SK-MEL-5 (cell line): ENCODE measurements around the gene CHST11. TPM values are rescaled to one million over a fixed set of nuclear protein-coding genes. Genes with fewer than 3 reads are reported as not detected.

ENCODE experiments used
- DNase-seq: peaks from one replicate; pipeline ENCODE4 v3.0.0-alpha.2; 2016; ENCODE audit warnings: low read depth, low spot score
- in situ Hi-C: cut with HindIII; loops from 2 replicates; pipeline ENCODE4 v1.10.0; 2016; ENCODE audit warnings: low sequenced_read_pairs, high pct_unique_total_duplicates, low pct_unique_long_range_greater_than_20kb
- total RNA-seq: library from RNA; depleted of rRNA; stranded (reverse); fragments of >200 nt; shearing (Covaris generic); gene quantifications from 2 replicates; pipeline ENCODE4 v1.2.3, GENCODE V29; 2014

Gene CHST11
- total RNA-seq, 1 experiment from 2014 or later, result 27.4 TPM

DNA sequence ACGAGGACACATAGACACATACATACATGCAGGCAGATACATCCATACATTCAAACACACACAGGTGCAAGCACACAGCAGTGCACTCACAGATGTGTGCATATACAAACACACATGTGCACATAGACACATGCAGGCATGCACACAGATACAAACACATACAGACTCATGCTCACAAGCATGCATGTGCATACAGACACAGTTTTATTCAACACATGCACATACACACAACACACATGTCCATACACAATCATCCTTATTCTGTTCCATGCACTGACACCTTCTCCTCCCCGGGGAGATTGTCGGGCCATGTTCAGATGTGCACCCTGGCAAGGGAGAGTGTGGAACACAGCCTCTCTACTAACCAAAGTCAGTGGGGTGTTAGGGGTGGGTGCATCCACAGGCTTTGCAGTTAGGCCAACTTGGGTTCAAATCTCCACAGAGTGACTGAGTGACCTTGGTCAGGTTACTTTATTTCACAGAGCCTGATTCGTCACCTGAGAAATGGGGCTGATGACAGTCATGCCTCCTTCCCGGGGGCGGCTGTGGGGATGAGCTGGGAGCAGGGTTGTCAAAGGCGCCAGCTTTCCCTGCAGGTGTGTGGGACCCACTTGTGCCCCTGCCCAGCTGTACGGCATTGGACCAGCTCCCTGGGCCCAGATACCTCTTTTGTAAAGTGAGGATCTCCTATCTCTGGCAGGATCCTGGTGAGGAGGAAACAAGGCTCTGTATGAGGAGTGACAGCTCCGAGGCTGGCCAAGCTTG, 251.2 kb downstream of the CHST11 start:
- DNase-seq, result no peak
- in situ Hi-C loops, result no loop called here

DNA sequence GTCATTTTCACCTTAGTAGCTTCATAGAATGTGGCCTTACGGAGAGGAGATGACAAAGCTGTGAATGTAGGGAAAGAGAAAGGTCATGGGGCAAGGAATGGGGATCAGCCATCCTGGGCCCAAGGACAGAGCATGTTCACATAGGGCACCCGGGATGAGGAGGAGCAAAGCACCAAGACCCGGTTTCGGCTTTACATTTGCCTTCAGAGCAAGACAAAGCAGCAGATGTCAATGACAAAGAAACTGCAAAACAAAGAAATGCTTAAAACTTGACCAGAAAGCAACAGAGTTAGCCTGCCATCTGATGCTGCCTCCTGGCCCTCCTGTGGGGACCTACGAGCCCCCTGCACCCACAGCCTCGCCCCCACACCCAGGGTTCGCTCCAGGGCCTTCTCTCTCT, 252.1 kb downstream of the CHST11 start:
- no peak for DNase-seq
- in situ Hi-C loops, result no loop called here

DNA sequence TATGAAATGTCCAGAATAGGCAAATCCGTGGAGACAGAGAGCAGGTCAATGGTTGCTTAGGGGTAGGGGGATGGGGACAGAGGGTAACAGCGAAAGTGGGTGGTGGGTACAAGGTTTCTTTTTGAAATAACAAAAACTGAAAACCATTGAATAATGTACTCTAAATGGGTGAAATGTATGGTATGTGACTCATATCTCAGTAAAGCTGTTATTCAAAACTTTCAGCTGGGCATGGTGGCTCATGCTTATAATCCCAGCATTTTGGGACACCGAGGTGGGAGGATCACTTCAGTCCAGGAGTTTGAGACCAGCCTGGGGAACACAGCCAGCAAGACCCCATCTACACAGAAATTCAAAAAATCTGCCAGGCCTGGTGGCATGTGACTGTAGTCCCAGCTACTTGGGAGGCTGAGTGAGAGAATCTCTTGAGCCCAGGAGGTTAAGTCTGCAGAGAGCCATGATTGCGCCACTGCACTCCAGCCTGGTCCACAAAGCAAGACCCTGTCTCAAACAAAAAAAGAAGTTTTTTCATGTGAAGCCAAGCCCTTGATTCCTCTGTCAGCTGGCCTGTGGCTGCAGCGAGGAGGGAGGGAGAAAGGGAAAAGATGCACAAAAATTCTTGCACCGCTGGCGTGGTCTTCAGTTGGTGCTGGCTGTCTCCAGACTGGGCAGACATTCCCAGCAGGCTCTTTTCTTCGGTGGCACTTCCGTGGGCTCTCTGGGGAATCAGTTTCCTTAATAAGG, 253.1 kb downstream of the CHST11 start:
- in situ Hi-C loops, result no loop called here
- no peak for DNase-seq

DNA sequence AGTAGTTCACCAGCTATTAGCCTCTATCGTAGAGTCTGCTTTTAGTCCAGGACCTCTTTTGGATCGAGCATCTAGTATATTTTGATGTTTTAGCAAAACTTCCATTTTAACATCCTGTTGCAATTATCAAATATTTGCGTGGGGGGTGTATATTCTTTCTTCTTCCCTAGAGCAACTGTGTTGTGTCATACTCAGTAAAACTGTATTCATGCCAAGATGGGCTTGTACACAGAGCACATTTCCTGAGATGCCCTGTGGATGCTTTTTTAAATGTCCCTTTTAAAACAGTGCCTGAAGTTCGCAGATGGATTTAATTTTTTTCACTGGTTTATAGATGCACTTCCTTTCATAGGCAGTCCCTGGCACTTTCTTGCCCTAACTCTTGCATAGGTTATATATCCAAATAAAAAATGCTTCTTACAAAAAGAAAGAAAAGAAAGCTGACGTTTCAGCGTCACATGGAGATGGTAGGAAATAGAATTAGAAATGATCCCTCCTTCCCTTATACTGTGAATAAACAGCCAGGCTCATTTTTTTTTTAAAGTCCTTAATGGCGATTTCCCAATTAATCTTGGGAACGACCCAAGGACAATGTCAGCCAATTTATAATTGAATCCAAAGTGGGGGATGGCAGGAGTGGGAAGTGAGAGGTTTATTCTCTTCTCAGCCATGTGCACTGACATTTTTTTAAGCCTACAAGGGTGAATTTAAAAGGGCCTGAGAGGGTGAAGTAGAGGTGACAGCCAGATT, 254.4 kb downstream of the CHST11 start:
- in situ Hi-C loops, result no loop called here
- DNase-seq, result no peak

DNA sequence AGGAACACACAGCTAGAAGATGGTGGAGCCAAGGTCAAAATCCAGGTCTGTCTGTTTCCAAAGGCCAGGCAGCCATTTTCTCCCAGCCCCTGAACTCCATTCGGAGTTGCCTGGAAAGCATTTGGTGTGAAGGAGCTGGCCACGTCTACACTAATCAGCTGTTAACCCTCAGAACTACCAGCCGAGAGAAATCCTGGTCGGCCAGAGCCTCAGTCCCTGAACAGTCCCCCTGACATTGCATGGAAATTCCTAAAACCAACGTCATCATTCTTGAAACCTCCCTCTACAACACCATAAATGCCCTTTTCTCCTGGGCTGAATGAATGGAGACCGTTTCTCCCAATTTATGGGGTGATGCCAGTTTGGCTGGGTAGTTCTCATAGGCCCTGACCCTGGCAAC, 255.7 kb downstream of the CHST11 start:
- in situ Hi-C loops, result no loop called here
- no peak for DNase-seq

DNA sequence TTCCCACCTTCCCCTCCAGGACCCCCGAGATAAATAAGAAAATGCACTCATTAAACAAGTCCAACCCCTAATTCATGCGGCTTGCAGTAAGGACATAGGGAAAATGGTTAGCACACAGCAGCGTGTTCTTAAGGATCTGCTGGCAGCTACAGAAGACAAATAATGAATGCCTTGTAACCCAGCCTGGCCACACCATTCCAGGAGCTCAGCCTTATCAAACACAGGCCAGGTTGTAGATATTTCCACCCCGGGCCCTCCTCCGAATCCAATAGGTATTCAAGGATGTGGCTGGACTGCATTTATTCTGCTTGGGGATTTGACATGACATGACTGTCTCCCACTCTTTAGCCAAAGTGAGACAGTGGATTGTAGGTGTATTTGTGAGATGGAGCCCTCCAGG, 256.2 kb downstream of the CHST11 start:
- in situ Hi-C loops, result no loop called here
- DNase-seq, result no peak

DNA sequence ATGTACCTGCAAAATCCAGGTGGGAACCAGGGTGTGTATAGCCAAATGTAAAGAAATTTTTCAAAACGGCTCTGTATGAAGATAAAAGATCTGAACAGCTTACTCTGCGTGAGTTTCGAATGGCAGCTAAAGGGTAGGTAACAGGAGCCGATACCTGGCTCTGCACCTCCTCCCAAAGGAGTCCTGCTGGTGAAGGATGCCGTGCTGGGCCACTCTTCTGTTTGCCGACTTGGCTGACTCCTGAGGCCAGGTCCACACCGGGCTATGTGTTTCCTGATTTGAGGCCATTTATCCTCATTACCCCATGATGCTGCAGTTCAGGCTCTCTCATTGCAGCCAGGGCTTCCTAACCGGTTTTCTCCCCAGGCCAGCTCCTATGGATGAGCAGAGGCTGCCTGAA, 256.7 kb downstream of the CHST11 start:
- no peak for DNase-seq
- in situ Hi-C loops, result no loop called here

DNA sequence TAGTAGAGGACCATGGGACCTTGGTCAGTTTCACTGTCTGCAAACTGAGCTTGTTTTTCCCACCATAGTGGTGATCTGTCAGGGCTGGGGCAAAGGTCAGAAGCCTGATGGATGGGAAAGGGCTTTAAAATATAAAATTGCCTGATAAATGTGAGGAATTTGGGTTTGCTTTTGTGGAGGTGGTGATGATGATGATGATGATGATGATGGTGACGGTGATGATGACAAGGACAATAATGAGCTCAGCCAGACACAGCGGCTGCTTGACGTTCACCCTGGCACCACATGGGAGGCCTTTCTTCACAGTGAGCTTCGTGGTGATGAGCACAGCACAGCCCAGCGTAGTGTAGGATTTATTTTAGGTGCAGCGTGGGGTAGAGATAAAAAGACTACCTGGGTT, 257.6 kb downstream of the CHST11 start:
- in situ Hi-C loops, result no loop called here
- DNase-seq, result no peak

DNA sequence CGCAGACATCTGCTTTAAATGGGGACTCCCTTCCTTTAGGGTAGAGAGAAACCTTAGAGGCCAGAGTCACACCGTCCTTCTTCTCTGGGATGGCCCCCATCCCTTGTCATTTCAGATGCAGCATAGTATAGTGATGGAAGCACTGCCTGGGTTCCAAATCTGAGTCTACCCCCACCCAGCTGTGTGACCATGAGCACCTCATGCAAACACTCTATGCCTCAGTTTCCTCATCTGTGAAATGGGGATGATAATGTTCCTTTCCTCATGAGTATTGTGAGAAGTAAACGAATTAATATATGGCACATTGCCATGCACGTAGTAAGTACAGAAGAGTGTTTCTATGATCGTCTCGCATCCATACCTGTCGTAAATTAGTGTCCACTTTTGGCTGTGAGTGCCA, 259.4 kb downstream of the CHST11 start:
- in situ Hi-C loops, result no loop called here
- no peak for DNase-seq

DNA sequence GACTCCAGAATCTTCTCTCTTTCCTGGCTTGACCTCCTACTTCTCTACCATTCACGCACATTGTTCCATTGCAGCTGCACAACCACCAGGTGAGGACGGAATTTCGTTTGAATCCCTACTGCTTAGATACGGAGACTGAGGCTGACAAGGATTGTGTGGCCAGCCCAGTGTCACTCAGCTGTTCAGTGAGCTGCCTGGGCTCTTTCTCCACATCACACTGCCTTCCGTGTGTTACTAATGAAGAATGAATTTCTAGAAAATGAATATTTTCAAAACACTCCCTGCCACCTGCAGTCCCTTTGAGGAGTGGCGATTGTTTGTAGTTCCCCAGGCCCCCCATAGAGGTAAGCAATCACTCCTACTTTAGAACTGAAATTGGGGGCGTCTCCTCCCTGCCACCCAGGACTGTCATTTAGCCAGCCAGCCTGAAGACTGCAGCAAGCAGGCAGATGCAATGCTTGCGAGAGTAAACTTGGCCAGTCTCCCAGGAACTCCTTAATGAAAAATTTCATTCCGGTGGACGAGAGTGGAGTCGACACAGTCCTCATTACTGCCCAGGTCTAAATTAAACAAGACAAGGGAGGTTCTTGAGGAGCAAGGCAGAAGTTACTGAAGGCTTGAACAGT, 261.7 kb downstream of the CHST11 start:
- in situ Hi-C loops, result no loop called here
- no peak for DNase-seq

DNA sequence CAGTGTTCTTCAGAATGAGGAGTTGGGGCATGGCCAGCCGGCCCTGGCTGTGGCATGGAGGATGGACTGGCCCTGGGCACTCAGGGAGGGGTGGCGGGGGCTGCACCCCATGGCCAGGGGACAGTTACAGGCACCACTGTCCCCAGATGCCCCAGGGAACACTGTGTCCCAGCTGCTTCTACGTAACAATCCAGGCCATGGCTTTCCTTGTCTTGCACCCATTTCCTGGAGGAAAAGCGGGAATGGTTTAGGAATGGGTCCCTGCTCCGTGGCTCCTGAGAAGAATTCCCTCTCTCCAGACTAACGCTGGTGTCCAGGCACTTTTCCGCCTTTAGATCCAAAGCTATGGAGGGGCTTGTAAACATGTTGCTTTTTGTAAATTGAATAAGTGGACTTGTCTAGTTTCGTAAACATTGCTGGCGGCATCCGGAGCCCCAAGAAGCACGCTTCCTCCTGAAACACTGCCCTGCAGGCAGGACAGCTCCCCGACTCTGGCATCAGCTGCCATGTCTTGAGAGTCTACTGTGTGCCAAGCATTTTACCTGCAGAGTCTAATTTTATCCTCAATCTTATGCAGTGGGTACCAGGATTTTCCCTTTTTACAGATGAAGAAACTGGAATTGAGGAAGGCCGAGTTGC, 263.1 kb downstream of the CHST11 start:
- in situ Hi-C loops, result no loop called here
- DNase-seq, result no peak

DNA sequence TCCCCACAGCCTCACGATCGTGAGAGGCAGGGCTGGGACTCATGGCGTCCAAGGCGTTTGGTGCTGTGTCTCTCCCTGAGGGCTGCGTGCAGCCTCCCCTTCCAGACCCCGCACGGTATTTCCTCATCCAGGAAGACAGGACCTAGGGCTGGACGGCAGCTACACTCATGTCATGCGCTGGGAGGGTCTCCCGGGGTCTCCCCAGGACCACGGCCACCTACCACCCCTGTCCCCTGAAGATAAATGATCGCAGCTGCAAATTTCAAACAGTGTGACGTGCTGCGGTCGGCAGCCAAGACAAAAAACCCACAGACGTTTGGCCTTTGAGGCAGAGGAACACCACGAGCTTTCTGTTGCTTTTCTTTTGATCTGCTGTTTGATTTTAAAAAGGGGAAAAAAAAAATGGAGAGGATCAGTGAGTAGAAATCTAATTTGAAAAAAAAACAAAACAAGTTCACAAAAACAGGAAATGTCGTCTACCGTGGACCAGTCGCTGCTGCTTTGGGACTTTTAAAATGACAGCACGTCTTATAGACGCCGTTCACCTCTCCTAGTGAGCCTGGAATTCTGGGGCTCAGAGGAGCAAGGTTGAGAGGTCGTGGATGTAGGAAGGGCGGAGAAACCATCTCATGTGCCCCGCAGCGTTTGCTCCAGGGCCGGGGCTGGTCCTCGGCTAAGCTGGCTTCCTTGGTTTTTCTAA, 263.7 kb downstream of the CHST11 start:
- in situ Hi-C loops, result no loop called here
- DNase-seq, result no peak

DNA sequence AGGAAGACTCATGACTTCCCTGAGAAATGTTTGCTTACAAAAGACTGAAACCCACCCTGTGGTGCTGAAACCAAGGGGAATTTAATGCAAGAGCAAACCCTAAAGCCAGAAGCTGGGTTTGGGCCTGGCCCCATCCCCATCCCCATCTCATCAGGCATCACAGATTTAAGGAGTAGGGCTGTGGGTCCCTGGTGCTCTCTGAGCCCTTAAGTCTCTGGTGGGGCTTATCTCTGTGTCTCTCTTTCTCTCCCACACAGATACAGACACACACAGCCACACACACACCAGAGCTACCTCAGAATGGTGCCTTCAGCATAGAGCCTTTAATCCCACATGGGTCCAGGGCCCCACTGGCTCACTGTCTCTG, 264.3 kb downstream of the CHST11 start:
- in situ Hi-C loops, result no loop called here
- no peak for DNase-seq

DNA sequence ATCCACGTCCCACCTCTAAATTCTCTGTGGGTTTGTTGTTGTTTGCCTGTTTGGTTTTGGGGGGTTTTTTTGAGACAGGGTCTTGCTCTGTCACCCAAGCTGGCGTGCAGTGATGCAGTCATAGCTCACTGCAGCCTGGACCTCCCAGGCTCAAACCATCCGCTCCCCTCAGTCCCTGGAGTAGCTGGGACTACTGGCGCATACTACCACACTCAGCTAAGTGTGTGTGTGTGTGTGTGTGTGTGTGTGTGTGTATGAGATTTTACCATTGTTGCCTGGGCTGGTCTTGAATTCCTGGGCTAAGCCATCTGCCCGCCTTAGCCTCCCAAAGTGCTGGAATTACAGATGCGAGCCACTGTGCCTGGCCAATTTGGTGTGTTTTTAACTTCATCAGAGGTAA, 265.2 kb downstream of the CHST11 start:
- no peak for DNase-seq
- in situ Hi-C loops, result no loop called here

DNA sequence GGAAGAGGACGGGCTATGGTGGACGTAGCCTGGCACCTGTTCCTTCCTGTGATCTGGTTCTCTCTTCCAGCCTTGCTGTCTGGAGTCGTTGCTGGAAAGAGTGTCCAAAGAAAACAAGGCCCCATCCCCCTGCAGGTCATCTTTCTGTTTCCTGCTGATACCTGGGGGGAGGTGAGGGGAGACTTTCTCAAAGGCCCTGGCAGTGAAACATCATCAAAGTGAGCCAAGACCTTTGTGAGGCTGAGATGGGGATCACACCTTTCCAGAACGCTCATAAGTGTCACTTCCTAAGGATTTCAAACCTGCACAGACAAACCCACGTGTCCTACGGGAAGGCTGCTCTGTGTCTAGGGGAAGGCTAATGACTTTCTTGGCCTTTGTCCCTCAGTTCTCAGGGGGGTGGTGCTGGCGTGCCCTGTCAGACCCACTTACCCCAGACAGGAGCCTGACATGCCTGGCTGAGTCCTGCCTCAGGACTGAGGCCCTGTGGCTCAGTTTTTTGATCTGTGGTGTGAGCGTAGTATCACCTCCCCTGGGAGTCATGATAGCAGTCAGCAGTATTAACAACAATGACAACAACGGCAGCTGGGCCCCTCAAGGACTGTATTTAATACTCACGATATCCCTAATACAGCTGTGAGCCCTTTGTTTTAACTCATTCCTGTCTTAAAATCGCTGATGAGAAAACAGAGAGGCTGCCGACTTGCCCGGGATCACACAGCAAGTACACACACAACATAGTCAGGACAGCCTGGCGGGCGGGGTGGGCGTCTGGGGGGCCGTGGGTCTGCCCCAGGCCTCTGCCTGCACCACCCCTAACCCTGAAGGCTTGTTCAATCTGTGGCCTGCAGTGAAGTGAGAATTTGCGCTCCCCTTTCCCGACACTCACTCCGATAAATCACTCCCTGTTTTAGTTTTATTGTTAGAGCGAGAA, 266.1 kb downstream of the CHST11 start:
- in situ Hi-C loops, result no loop called here
- DNase-seq, result no peak

DNA sequence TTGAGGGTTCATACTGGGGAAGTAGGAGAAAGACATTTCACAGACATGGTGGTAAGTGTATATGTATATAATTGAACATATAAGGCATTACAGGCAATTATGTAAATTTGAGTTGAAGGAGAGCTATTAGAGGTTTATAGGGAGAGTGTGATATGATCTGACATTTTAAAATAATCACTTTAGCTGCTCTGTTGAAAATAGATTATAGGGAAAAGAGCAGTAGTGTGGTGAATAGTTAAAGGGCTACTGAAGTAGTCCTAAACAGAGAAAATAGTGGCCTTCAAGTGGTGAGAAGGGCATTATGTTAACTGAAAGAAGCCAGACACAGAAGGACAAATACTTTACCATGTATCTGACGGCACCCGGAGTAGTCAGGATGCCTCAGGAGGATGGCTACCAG, 267.1 kb downstream of the CHST11 start:
- in situ Hi-C loops, result no loop called here
- DNase-seq, result no peak
